ENCODE measurements around the gene TLR7.

TLR7 gene

DNA sequence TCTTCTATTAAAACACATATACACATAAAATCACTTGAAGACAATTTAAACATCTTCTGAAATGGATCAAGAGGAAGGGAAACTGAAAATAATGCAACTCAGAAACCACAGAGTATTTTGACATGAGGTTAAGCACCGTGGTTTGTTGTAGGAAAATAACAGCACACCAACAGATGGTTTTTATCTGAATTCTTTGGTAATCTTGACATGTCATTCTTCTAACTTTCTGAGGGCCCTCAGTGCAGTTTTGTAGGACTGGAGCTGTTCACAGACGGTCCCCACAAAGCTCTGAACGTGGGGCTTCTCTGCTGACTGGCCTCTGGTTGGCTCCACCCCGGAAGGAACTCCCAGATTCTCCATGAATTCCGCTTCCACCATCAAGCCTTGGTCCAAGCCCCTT is 23.6 kb downstream of the TLR7 start:
- no peak for DNase-seq (ENCODE audit: insufficient read length, low spot score)
- FAIRE-seq = no peak

DNA sequence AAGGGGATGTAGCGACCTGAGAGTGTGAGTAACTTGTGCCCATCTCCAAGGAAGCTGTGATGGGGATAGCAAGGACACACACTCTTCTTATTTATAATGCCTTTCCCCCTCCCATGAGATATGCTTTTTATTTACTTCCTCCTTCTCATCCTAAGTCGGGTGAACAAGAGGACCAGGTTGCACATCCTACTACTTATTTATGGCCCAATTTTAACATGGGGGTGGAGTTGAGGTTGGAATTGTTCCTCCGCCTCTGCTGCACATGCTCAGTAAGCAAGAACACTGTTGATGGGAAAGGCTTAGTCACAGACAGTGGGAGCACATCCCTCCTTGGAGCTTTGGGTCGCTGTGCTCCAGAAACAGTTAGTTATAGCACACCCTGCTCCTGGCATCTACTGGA is 24.3 kb downstream of the TLR7 start:
- FAIRE-seq = no peak

DNA sequence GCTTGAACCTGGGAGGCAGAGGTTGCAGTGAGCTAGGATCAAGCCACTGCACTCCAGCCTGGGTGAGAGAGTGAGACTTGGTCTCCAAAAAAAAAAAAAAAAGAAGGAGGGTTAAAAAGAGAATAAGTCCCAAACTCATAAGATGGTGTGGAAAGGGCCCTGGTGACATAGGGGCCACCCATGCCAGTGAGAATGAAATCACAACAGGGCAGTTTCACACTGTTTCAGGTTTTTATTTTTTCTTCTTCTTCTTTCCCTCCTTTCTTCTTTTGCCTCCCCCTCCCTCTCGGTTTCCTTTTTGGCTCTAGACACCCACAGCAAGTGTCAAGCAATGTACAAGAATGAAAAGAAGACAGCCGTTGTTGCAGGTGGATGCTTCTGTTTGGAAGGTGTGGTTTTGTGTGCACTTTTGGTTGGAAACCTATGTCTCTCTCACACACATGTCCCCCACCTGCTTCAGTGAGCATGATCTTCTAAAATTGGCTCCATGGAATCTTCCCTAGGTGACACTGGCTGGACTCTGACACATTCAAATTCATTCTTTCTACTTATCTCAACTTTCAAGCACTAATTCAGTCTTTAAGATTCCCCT is 25.1 kb downstream of the TLR7 start:
- DNase-seq (ENCODE audit: insufficient read length, low spot score) = no peak
- no peak for FAIRE-seq

More for the DNA sequence above, 24.3 kb downstream of the TLR7 start:
- no peak for DNase-seq (ENCODE audit: insufficient read length, low spot score)

DNA sequence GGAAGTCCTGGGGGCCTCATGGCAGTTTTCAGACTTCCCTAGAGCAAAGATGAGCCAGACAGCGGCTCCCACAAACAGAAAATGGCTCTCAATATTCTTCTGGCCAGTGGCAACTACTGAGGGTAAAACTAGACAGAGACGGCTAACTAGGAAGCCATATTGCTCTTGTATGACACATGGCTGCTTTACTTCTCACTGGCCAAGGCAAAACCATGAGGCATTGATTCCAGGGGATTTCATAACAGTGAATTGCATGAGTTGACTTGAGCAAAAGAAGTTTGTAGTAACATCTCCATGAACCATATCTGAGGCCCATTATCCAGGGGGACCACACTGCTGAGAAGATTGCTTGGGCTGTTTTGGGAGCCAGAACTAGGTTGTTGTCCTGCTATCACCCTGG is 25.8 kb downstream of the TLR7 start:
- FAIRE-seq = no peak
- no peak for DNase-seq (ENCODE audit: insufficient read length, low spot score)

DNA sequence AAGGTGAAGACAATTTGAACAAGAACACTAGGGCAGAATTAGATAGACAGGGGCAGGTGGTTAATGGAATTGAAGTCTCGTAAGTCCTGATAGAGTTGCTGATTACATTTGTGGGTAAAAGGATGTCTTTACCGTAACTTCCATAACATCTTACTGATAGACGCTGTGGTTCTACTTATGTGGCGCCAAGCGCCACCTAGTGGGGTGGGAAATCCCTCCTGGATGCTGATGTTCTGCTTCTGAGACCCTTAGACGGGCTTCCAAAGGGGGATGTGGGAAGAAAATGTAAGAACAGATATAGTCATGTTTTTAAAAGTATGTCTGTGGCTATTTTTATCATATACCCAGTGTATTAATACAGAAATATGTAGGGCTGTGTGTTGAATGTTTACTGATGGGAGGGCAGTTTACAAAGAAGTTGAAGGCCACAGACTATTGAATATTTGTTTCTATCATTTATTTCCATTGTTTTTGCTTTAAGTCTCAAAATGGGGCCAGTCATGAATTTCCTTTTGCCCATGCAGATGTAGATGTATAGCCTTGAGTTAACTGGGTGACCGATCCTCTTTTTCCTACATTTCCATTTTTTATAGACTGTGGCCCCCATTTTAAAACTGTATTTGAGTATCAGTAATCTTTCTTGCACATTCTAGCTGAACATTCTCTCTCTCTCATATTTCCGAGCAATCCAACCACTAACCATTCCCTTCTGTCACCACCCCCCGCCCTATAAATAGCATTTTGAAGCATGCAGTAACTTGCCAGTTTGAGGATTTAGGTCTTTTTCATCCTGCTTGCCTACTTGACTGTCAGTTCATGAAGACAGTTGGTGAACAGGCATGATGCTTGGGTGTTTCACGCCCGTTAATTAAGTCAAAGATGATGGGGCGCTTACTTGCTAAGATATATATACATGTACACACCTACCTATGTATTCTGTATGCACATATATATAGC is 27.5 kb downstream of the TLR7 start:
- peak; percentile 64 for FAIRE-seq
- peak; percentile 59 for DNase-seq (ENCODE audit: insufficient read length, low spot score)

DNA sequence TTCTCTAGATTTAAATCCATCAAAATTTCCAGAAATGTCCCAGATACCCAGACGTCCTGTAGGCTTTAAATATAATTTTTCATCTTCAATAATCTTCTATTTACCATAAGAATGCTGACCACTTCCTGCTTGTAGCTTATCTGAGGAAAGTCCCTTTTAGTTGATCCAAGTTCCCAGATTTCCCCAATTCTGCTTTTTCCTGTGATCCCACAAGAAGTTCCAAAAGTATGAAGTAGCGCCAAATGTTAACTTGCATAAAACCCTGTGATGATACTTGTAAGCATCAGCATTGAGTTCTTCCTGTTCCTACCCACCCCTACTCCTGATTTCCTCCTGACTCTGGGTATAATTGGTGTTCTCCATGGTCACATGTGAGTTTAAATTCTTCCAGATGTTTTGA is 29.0 kb downstream of the TLR7 start:
- DNase-seq (ENCODE audit: insufficient read length, low spot score) = no peak
- no peak for FAIRE-seq

DNA sequence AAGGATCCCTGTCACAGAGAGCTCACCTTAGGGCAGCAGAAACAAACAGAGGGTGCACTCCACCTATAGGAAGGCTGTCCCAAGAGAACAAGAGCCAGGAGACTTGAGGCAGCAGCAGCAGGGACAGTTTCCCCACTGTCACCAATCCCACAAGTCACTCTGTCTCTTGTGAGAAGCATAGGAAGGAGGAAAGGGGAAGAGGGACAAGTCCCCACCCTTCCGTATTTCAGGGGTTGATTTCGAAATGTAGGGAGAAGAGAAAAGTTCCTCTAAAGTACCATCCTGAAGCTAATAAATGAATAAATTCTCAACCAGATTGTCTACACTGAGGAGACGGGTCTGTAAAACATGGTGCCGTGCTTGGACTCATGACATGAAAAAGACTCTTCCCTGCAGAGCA is 30.1 kb downstream of the TLR7 start:
- no peak for DNase-seq (ENCODE audit: insufficient read length, low spot score)
- no peak for FAIRE-seq

DNA sequence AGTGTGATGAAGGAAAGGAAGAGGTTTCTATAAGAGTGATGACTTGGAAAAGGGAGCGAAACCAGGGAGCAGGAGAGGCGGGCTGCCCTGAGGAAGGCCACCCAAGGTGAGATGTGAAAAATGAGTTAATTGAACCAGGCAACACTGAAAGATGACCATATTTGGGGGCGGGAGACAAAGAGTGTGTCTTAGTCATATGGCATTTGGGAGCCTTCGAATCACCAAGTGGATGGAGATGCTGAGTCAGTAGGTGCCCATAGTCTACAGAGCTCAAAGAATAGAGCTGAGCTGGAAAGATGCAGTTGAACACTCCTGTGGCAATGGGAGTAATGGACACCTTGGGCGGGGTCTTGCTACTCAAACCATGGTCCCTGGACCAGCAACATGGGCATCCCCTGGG is 31.2 kb downstream of the TLR7 start:
- FAIRE-seq = no peak
- DNase-seq (ENCODE audit: insufficient read length, low spot score) = no peak

DNA sequence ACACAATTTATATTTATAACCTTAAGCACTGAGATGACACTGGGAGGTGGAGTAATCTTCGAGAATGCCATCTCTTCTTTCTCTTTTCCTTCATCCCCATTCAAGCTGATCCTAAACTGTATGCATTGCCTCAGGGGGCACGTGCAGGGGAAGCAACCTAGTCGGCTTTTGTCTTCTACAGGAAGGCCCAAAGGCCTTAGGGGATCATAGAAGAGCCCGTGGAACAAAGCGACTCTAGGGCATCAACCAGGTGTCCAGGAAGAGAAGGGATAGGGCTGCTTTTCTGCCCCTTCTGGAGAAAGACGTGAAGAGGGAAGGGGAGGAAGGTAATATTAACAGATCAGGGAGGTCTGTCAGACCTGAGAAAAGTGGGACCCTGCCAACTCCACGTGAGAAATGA is 32.6 kb downstream of the TLR7 start:
- FAIRE-seq (no peak), DNase-seq (ENCODE audit: insufficient read length, low spot score) (no peak)

DNA sequence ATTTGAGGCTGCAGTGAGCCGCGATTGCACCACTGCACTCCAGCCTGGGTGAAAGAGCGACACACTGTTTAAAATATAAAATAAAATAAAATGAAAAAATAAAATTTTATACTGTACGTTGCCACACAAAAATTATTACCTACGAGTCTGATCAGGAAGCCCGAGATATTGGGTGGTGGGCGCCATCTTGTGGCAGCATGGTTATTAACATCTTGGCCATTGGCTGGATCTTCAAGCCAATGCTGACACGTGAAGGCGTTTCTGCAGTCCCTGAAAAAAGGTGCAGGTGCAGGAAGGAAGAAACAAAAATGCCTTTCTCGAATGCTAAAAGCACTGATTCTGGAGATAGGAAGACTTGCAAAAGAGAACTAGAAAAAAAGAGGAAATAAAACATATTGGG is 34.6 kb downstream of the TLR7 start:
- DNase-seq (ENCODE audit: insufficient read length, low spot score) (peak; percentile 67), FAIRE-seq (no peak)

DNA sequence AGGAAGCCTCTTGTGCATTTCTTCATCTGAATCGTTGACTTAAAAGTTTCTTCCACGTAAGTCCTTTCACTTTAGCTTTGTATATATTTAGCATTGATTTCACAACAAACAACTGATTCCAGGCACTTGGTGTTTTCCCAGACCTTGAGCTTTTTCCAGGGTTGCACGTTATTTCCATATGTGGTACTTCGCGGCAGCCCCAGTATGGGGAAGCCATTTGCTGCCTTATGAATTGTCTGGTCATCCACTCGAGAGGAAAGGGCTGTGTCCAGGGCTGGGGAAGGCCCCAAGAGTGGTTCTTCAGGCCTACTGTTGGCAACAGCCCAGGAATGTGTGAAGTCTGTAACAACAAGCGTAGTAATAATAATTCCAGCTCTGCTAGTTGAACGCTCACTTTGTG is 36.8 kb downstream of the TLR7 start:
- FAIRE-seq = no peak
- no peak for DNase-seq (ENCODE audit: insufficient read length, low spot score)

DNA sequence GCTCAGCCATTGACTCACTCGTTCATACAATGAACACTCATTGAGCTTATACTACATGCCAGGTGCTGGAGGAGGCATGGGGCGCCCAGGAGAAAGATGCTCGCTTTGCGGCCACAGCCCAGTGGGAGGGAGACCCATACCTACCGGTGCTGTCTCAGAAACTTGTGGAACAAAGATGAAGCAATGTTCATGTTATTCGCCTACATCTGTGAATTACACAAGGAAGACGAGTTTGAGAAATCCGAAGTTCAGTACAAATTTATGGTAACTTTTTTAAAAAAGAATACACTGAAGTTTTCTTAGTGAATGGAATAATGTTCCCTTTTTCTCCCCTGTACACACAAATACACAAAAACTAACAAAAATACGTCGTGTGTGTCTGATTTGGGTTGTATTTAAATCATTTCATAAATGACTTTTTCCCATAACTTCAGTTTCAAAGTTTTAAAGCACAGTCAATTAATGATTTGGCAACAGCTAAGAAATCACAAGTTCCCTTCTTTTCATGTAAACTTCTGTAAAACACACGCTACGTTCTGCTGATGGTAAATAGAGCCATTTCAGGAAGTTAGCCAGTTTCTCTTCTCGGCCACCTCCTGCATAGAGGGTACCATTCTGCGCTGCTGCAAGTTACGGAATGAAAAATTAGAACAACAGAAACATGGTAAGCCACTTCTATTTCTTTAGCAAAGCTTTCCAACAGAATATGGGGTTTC is 39.3 kb downstream of the TLR7 start, which contains the start of gene TLR8:
TLR8 (plus strand) TSS at position 575 of the 716 bp plus-strand sequence; CDS start at position 662, 87 bp downstream.
- DNase-seq (ENCODE audit: insufficient read length, low spot score) (no peak), FAIRE-seq (no peak)

DNA sequence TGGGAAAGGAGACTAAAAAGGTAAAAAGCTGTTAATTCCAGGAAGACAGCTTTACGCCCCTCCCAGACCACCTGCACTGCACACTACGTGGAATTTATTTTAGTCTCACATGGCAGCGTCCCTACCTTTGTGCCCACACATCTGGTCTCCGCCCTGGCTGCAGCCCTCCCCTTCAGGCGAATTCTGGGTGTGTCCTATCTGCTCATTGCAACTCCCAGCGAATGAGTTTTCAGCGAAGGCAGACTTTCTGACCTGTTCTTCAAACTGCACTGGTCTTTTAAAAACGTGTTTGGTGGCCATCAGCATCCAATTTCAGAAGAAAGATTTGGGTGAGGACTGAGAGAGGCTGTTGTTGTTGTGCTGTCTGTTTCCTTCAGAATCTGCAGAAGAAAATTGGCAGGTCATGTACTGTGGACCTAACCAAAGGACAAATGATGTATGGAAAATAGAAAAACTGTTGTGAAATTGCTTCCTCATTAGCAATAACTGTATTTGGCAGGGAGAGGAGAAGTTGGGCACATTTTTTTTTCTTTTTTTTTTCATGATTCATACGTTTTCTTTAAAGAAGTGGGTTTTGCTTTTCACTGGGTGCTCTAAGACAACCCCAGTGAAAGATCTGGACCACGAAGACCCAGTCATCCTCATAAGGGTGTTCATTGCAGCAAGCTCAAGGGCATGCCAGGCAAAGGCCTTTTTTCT is 43.7 kb downstream of the TLR7 start:
- DNase-seq (ENCODE audit: insufficient read length, low spot score) (no peak), FAIRE-seq (no peak)

DNA sequence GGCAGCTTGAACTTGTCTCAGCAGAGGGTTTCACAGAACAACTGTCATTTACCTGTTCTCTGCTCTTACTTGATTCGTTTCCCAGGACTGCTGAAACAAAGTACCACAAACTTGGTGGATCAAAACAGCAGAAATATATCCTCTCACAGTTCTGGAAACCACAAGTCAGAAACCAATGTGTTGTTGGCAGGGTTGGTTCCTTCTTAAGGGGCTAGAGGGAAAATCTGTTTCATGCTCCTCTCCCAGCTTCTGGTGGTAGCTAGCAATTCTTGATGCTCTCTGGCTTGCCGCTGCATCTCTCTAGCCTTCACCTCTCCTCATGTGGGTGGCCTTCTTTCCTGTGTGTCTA is 44.2 kb downstream of the TLR7 start:
- DNase-seq (ENCODE audit: insufficient read length, low spot score) = no peak

DNA sequence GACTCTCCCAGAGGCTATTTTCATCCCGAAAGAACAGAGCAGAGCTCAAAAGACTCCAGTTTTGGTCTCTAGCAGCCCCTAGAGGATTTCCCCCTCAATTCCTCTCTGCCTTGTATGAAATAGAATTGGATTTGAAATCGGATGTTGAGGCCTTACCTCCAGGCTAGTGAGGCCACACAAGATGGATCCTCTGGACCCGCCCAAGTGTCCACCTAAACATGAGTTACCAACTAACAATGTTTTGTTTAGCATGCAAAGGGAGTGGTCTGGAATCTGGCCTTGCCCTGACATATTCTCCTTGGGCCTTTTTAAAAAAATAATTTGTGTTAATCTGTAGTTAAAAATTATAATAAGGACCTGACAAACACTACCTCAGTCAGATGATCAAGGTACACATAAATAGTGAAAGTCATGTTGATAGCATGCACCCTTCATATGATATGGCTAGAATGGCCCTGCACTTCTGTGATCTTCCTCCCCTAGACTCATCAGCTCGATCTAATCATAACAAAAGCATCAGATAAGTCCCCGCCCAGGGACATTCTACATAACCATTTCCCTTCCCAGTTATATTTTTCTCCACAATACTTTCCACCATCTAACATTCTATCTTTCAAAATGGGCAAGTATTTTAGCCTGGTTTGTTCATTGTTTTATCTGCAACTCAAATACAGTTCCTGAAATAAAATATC is 46.1 kb downstream of the TLR7 start:
- FAIRE-seq = no peak
- no peak for DNase-seq (ENCODE audit: insufficient read length, low spot score)

More for the DNA sequence above, 44.2 kb downstream of the TLR7 start:
- no peak for FAIRE-seq

DNA sequence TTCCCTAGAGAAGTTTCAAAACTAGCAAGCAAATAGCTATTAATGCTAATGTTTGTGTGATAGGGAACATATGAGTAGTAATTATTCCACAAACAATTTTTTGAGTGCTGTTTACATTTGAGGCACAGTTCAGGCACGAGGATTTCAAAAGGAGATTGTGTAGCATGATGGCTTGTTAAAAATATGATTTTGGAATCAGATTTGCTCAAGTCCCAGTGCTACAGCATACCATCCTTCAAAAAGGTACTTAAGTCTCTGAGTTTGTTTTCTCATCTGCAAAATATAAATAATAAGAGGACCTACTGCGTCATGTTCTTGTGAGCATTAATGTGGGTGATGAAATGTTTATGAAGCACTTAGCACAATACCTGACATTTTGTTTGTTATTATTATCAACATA is 50.9 kb downstream of the TLR7 start:
- FAIRE-seq = no peak
- DNase-seq (ENCODE audit: insufficient read length, low spot score) = no peak

DNA sequence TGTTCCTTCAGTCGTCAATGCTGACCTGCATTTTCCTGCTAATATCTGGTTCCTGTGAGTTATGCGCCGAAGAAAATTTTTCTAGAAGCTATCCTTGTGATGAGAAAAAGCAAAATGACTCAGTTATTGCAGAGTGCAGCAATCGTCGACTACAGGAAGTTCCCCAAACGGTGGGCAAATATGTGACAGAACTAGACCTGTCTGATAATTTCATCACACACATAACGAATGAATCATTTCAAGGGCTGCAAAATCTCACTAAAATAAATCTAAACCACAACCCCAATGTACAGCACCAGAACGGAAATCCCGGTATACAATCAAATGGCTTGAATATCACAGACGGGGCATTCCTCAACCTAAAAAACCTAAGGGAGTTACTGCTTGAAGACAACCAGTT is 52.2 kb downstream of the TLR7 start:
- no peak for FAIRE-seq
- DNase-seq (ENCODE audit: insufficient read length, low spot score) = no peak

DNA sequence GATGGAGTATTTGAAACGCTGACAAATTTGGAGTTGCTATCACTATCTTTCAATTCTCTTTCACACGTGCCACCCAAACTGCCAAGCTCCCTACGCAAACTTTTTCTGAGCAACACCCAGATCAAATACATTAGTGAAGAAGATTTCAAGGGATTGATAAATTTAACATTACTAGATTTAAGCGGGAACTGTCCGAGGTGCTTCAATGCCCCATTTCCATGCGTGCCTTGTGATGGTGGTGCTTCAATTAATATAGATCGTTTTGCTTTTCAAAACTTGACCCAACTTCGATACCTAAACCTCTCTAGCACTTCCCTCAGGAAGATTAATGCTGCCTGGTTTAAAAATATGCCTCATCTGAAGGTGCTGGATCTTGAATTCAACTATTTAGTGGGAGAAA is 52.7 kb downstream of the TLR7 start:
- DNase-seq (ENCODE audit: insufficient read length, low spot score) = no peak
- FAIRE-seq = no peak

DNA sequence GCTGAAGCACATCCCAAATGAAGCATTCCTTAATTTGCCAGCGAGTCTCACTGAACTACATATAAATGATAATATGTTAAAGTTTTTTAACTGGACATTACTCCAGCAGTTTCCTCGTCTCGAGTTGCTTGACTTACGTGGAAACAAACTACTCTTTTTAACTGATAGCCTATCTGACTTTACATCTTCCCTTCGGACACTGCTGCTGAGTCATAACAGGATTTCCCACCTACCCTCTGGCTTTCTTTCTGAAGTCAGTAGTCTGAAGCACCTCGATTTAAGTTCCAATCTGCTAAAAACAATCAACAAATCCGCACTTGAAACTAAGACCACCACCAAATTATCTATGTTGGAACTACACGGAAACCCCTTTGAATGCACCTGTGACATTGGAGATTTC is 54.1 kb downstream of the TLR7 start:
- FAIRE-seq = no peak
- no peak for DNase-seq (ENCODE audit: insufficient read length, low spot score)

DNA sequence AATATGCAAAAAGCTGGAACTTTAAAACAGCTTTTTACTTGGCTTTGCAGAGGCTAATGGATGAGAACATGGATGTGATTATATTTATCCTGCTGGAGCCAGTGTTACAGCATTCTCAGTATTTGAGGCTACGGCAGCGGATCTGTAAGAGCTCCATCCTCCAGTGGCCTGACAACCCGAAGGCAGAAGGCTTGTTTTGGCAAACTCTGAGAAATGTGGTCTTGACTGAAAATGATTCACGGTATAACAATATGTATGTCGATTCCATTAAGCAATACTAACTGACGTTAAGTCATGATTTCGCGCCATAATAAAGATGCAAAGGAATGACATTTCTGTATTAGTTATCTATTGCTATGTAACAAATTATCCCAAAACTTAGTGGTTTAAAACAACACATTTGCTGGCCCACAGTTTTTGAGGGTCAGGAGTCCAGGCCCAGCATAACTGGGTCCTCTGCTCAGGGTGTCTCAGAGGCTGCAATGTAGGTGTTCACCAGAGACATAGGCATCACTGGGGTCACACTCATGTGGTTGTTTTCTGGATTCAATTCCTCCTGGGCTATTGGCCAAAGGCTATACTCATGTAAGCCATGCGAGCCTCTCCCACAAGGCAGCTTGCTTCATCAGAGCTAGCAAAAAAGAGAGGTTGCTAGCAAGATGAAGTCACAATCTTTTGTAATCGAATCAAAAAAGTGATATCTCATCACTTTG is 55.2 kb downstream of the TLR7 start:
- FAIRE-seq (no peak), DNase-seq (ENCODE audit: insufficient read length, low spot score) (no peak)

All from HTR-8/SVneo (cell line).